H1 (cell line): ENCODE results near the gene KLK8. TPM values are rescaled to one million over a fixed set of nuclear protein-coding genes. Genes with fewer than 3 reads are reported as not detected.

Experiments
- ATF2 ChIP-seq: IDR thresholded peaks from 2 replicates; pipeline ENCODE4 v1.6.1; 2012; ENCODE audit warnings: low read length, inconsistent platforms
- polyA plus RNA-seq, 7 experiments: library from polyadenylated mRNA; depleted of rRNA in 3 of 7; stranded (reverse) in 5 of 7; unstranded in 2 of 7; fragments of >200 nt in 5 of 7; fragments of 200-250 nt in 2 of 7; gene quantifications; 1 replicate in 5 of 7; 2 replicates in 1 of 7; 4 replicates in 1 of 7; pipeline versions ENCODE4 v1.2.1 to v1.2.3, GENCODE V29; 2011 to 2013; ENCODE audit warnings: missing spikeins in 2 of 7, mixed read lengths in 2 of 7
- total RNA-seq: library from RNA; stranded (reverse); fragmentation: NEBNext Ultra II Directional; extraction: Animal tissue kit (Norgen Biotek cat#: 25700); gene quantifications from 2 replicates; pipeline ENCODE4 v1.2.1, GENCODE V29; 2021

The KLK8 gene
- total and polyA plus RNA-seq, 2 of the 8 experiments (the other 6 are each of a cell fraction or from before 2014, with no cell fraction given) = 2.9 to 3.6 TPM

DNA sequence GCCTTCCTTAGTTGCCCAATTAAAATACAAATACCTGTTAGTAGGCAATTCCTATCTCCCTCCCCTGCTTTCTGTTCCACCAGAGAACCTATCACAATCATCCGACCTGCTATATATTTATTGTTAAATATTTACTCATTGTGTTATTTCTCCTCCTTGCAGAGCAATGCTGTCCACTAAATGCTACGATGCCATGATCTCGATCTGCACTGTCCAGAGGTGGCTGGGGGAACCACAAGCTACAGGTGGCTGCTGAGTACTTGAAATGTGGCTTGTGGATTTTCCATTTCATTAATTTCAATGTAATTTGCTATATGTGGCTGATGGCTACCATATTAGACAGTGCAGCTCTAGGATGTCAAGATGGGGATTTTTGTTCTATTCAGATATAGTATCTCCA lies 37.1 kb downstream of the KLK8 start (continued):
- TF ChIP-seq ATF2 = no peak
